SK-N-SH treated with all-trans-retinoic acid at 6 μM for 48 hours (cell line): ENCODE results near the gene CCL14.

Experiments used
- ATAC-seq: fragments of 200-7000 bp; cut with Tn5 transposase; 3 replicates; pipeline ENCODE4 v1.9.1; 2020; ENCODE audit warnings: mild to moderate bottlenecking, moderate library complexity
- ARNTL ChIP-seq: fragments of 450-650 bp; formaldehyde crosslinking; IDR thresholded peaks from 2 replicates; pipeline ENCODE4 v1.5.0; 2020; ENCODE audit warnings: low read depth, mild to moderate bottlenecking, moderate library complexity, borderline replicate concordance
- BACH2 ChIP-seq: fragments of 250-450 bp; sonication (Bioruptor Pico); IDR thresholded peaks from 2 replicates; pipeline ENCODE4 v1.9.0; 2021; ENCODE audit warnings: mild to moderate bottlenecking, borderline replicate concordance
- CSDC2 ChIP-seq: fragments of 250-450 bp; sonication (Bioruptor Pico); IDR thresholded peaks from 2 replicates; pipeline ENCODE4 v1.5.0; 2020; ENCODE audit warnings: mild to moderate bottlenecking, moderate library complexity
- ESRRG ChIP-seq: fragments of 250-450 bp; sonication (Bioruptor Pico); IDR thresholded peaks from 2 replicates; pipeline ENCODE4 v1.6.1; 2021; ENCODE audit warnings: mild to moderate bottlenecking
- GLIS3 ChIP-seq: fragments of 250-450 bp; sonication (Bioruptor Pico); IDR thresholded peaks from 2 replicates; pipeline ENCODE4 v1.5.0; 2020; ENCODE audit warnings: mild to moderate bottlenecking, moderate library complexity
- ISL1 ChIP-seq: fragments of 250-450 bp; sonication (Bioruptor Pico); IDR thresholded peaks from 2 replicates; pipeline ENCODE4 v2.1.2; 2022; ENCODE audit warnings: mild to moderate bottlenecking, moderate library complexity
- PPARA ChIP-seq: fragments of 250-450 bp; sonication (Bioruptor Pico); IDR thresholded peaks from 2 replicates; pipeline ENCODE4 v1.5.0; 2020; ENCODE audit warnings: mild to moderate bottlenecking, borderline replicate concordance
- RARB ChIP-seq: fragments of 250-450 bp; sonication (Bioruptor Pico); IDR thresholded peaks from 2 replicates; pipeline ENCODE4 v1.8.0; 2021; ENCODE audit warnings: mild to moderate bottlenecking, moderate library complexity
- TCF4 ChIP-seq: fragments of 250-450 bp; sonication (Bioruptor Pico); IDR thresholded peaks from 2 replicates; pipeline ENCODE4 v1.8.0; 2021; ENCODE audit warnings: mild to moderate bottlenecking, moderate library complexity, borderline replicate concordance
- TOX ChIP-seq: fragments of 250-450 bp; sonication (Bioruptor Pico); IDR thresholded peaks from 2 replicates; pipeline ENCODE4 v1.8.0; 2021; ENCODE audit warnings: mild to moderate bottlenecking, moderate library complexity, borderline replicate concordance
- ZC3H10 ChIP-seq: fragments of 250-450 bp; sonication (Bioruptor Pico); IDR thresholded peaks from 2 replicates; pipeline ENCODE4 v1.5.1; 2021; ENCODE audit warnings: mild to moderate bottlenecking, moderate library complexity
- ZFP3 ChIP-seq: fragments of 250-450 bp; sonication (Bioruptor Pico); IDR thresholded peaks from 2 replicates; pipeline ENCODE4 v1.5.0; 2020; ENCODE audit warnings: mild to moderate bottlenecking, moderate library complexity
- ZFP30 ChIP-seq: fragments of 450-650 bp; formaldehyde crosslinking; IDR thresholded peaks from 2 replicates; pipeline ENCODE4 v1.5.0; 2022; ENCODE audit warnings: mild to moderate bottlenecking, moderate library complexity
- ZNF8 ChIP-seq: fragments of 450-650 bp; formaldehyde crosslinking; IDR thresholded peaks from 2 replicates; pipeline ENCODE4 v1.5.0; 2020; ENCODE audit warnings: mild to moderate bottlenecking, moderate library complexity
- TF ChIP-seq, protein P1 (sequence below): fragments of 250-450 bp; sonication (Bioruptor Pico); IDR thresholded peaks from 2 replicates; pipeline ENCODE4 v1.5.1; 2020; ENCODE audit warnings: low read depth, mild to moderate bottlenecking, moderate library complexity
- TF ChIP-seq, protein P2 (sequence below): fragments of 250-450 bp; sonication (Bioruptor Pico); IDR thresholded peaks from 2 replicates; pipeline ENCODE4 v1.8.0; 2020; ENCODE audit warnings: mild to moderate bottlenecking, moderate library complexity, borderline replicate concordance
- TF ChIP-seq, protein P3 (sequence below): fragments of 250-450 bp; sonication (Bioruptor Pico); IDR thresholded peaks from 2 replicates; pipeline ENCODE4 v1.8.0; 2021; ENCODE audit warnings: low read depth, mild to moderate bottlenecking, moderate library complexity, borderline replicate concordance
- TF ChIP-seq, protein P4 (sequence below): fragments of 250-450 bp; sonication (Bioruptor Pico); IDR thresholded peaks from 2 replicates; pipeline ENCODE4 v1.5.0; 2020; ENCODE audit warnings: mild to moderate bottlenecking, moderate library complexity
- TF ChIP-seq, protein P5 (sequence below): fragments of 250-450 bp; sonication (Bioruptor Pico); IDR thresholded peaks from 2 replicates; pipeline ENCODE4 v1.5.1; 2021; ENCODE audit warnings: mild to moderate bottlenecking, moderate library complexity

CCL14 gene

DNA sequence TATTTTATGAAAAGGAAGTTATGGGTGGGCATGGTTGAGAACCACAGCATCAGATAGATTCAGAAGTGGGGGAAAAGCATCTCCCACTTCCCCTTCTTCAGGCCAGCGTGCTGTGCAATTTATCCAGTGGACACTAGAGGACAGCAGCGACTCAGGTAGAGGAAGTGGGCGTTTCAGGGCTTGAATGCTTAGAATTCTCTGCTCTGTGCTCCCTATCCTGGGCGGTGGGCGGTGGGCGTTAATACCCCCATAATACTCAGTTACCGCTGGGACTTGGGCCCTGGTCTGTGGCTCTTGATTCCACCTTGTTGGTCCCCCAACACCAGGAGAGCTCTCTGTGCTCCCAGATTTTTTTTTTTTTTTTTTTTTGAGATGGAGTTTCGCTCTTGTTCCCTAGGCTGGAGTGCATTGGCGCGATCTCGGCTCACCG, 39.4 kb downstream of the CCL14 start:
- no peak for TF ChIP-seq ISL1 (CRISPR knock-in tag)
- TF ChIP-seq, protein P1, sequence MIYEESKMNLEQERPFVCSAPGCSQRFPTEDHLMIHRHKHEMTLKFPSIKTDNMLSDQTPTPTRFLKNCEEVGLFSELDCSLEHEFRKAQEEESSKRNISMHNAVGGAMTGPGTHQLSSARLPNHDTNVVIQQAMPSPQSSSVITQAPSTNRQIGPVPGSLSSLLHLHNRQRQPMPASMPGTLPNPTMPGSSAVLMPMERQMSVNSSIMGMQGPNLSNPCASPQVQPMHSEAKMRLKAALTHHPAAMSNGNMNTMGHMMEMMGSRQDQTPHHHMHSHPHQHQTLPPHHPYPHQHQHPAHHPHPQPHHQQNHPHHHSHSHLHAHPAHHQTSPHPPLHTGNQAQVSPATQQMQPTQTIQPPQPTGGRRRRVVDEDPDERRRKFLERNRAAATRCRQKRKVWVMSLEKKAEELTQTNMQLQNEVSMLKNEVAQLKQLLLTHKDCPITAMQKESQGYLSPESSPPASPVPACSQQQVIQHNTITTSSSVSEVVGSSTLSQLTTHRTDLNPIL (CRISPR knock-in tag) = no peak
- TF ChIP-seq RARB = no peak
- TF ChIP-seq, all 23 proteins: peak for 0
- ATAC-seq = peak; percentile 97

DNA sequence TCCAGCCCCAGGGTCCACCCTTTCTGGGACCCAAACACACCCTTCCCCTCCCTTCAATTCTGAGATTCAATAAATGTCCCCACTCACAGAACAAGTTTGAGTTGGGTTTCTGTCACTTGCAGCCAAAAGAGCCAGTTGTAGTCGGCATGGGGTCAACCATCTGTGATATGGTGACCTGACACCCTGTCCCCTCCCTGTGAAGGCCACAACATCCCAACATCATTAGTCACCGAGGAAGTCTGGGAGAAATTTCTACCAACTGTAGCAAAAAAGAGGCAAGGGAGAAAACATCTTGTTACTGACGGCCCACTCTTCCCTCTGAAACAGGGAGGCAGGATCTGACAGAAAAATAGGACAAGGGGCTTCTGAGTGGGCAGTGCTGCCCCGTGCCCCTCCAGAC, 42.4 kb downstream of the CCL14 start:
- TF ChIP-seq ZFP3 (CRISPR knock-in tag) (no peak), ZC3H10 (CRISPR knock-in tag) (no peak), RARB (no peak), ZNF8 (CRISPR knock-in tag) (no peak), TOX (CRISPR knock-in tag) (no peak), PPARA (no peak), CSDC2 (no peak), ZFP30 (no peak), GLIS3 (CRISPR knock-in tag) (no peak), ARNTL (CRISPR knock-in tag) (no peak), ESRRG (no peak), TCF4 (CRISPR knock-in tag) (no peak), BACH2 (CRISPR knock-in tag) (no peak)
- TF ChIP-seq, protein P2, sequence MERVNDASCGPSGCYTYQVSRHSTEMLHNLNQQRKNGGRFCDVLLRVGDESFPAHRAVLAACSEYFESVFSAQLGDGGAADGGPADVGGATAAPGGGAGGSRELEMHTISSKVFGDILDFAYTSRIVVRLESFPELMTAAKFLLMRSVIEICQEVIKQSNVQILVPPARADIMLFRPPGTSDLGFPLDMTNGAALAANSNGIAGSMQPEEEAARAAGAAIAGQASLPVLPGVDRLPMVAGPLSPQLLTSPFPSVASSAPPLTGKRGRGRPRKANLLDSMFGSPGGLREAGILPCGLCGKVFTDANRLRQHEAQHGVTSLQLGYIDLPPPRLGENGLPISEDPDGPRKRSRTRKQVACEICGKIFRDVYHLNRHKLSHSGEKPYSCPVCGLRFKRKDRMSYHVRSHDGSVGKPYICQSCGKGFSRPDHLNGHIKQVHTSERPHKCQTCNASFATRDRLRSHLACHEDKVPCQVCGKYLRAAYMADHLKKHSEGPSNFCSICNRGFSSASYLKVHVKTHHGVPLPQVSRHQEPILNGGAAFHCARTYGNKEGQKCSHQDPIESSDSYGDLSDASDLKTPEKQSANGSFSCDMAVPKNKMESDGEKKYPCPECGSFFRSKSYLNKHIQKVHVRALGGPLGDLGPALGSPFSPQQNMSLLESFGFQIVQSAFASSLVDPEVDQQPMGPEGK (CRISPR knock-in tag) = no peak
- TF ChIP-seq, protein P3, sequence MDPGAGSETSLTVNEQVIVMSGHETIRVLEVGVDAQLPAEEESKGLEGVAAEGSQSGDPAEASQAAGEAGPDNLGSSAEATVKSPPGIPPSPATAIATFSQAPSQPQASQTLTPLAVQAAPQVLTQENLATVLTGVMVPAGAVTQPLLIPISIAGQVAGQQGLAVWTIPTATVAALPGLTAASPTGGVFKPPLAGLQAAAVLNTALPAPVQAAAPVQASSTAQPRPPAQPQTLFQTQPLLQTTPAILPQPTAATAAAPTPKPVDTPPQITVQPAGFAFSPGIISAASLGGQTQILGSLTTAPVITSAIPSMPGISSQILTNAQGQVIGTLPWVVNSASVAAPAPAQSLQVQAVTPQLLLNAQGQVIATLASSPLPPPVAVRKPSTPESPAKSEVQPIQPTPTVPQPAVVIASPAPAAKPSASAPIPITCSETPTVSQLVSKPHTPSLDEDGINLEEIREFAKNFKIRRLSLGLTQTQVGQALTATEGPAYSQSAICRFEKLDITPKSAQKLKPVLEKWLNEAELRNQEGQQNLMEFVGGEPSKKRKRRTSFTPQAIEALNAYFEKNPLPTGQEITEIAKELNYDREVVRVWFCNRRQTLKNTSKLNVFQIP (CRISPR knock-in tag) = no peak
- TF ChIP-seq, protein P1 (CRISPR knock-in tag) = no peak
- TF ChIP-seq, protein P4, sequence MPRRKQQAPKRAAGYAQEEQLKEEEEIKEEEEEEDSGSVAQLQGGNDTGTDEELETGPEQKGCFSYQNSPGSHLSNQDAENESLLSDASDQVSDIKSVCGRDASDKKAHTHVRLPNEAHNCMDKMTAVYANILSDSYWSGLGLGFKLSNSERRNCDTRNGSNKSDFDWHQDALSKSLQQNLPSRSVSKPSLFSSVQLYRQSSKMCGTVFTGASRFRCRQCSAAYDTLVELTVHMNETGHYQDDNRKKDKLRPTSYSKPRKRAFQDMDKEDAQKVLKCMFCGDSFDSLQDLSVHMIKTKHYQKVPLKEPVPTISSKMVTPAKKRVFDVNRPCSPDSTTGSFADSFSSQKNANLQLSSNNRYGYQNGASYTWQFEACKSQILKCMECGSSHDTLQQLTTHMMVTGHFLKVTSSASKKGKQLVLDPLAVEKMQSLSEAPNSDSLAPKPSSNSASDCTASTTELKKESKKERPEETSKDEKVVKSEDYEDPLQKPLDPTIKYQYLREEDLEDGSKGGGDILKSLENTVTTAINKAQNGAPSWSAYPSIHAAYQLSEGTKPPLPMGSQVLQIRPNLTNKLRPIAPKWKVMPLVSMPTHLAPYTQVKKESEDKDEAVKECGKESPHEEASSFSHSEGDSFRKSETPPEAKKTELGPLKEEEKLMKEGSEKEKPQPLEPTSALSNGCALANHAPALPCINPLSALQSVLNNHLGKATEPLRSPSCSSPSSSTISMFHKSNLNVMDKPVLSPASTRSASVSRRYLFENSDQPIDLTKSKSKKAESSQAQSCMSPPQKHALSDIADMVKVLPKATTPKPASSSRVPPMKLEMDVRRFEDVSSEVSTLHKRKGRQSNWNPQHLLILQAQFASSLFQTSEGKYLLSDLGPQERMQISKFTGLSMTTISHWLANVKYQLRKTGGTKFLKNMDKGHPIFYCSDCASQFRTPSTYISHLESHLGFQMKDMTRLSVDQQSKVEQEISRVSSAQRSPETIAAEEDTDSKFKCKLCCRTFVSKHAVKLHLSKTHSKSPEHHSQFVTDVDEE (CRISPR knock-in tag) = no peak
- TF ChIP-seq, protein P5, sequence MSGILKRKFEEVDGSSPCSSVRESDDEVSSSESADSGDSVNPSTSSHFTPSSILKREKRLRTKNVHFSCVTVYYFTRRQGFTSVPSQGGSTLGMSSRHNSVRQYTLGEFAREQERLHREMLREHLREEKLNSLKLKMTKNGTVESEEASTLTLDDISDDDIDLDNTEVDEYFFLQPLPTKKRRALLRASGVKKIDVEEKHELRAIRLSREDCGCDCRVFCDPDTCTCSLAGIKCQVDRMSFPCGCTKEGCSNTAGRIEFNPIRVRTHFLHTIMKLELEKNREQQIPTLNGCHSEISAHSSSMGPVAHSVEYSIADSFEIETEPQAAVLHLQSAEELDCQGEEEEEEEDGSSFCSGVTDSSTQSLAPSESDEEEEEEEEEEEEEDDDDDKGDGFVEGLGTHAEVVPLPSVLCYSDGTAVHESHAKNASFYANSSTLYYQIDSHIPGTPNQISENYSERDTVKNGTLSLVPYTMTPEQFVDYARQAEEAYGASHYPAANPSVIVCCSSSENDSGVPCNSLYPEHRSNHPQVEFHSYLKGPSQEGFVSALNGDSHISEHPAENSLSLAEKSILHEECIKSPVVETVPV = no peak
- ATAC-seq = no peak

DNA sequence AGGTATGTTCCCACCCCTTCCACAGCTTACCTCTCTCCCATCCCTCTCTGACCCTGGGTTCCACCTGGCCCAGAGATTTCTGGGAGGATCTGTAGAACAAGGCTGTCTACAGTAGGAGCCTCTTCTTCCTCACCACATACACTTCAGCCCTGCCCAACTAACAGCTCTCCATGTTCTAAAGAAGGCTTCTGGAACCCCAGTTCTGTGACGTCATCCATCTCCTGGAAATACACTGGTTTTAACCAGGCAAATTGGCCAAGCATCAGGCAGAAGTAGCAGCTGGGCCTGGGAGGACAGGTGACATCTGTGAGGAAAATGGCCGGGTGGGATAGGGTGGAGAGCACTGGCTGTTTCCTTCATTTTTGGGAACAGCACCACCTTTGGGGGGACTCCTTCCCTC, 43.0 kb downstream of the CCL14 start, which contains the start of gene LYZL6:
Gene LYZL6 (minus strand): TSS at position 177 of the 400 bp plus-strand sequence. CDS start 4,357 bp downstream, outside the sequence.
- TF ChIP-seq ARNTL (CRISPR knock-in tag) (no peak), ZC3H10 (CRISPR knock-in tag) (no peak), GLIS3 (CRISPR knock-in tag) (no peak), BACH2 (CRISPR knock-in tag) (no peak), TCF4 (CRISPR knock-in tag) (no peak), TOX (CRISPR knock-in tag) (no peak)
- ATAC-seq = no peak
